ACHN (cell line): Measurements from ENCODE around the gene F7.

Experiments used
- DNase-seq: peaks from one replicate; pipeline ENCODE4 v3.0.0-alpha.2; 2015
- in situ Hi-C: cut with HindIII; loops from 2 replicates; pipeline ENCODE4 v1.10.0; 2017; ENCODE audit warnings: low sequenced_read_pairs, low pct_ligation_motif_present, low pct_unique_long_range_greater_than_20kb

The F7 gene

GRCh38 chr13:113143466-113144254, 38.1 kb downstream of the F7 start:
- in situ Hi-C loops, result no loop called here
- DNase-seq, result no peak

GRCh38 chr13:113144255-113144629, 38.7 kb downstream of the F7 start:
- in situ Hi-C loops, result no loop called here
- DNase-seq, result no peak

GRCh38 chr13:113145496-113145895, 39.9 kb downstream of the F7 start:
- DNase-seq, result no peak
- in situ Hi-C loops, result no loop called here

- no peak for DNase-seq
- in situ Hi-C loops, result no loop called here
Measured at GRCh38 chr13:113145911-113146598, 40.5 kb downstream of the F7 start.

- in situ Hi-C loops, result no loop called here
- no peak for DNase-seq
Measured at GRCh38 chr13:113146750-113147149, 41.2 kb downstream of the F7 start.

GRCh38 chr13:113147206-113147605, 41.6 kb downstream of the F7 start:
- in situ Hi-C loops, result no loop called here
- no peak for DNase-seq

- DNase-seq, result no peak
- in situ Hi-C loops, result no loop called here
Measured at GRCh38 chr13:113148407-113148806, 42.8 kb downstream of the F7 start.

GRCh38 chr13:113148940-113149503, 43.4 kb downstream of the F7 start:
- DNase-seq, result no peak
- in situ Hi-C loops, result no loop called here

GRCh38 chr13:113149711-113150549, 44.3 kb downstream of the F7 start:
- in situ Hi-C loops, result no loop called here
- no peak for DNase-seq

- no peak for DNase-seq
- in situ Hi-C loops, result no loop called here
Measured at GRCh38 chr13:113150550-113151365, 45.2 kb downstream of the F7 start.

GRCh38 chr13:113151745-113152690, 46.4 kb downstream of the F7 start:
- DNase-seq, result no peak
- in situ Hi-C loops, result no loop called here

GRCh38 chr13:113152691-113152983, 47.0 kb downstream of the F7 start:
- no peak for DNase-seq
- in situ Hi-C loops, result no loop called here

GRCh38 chr13:113152984-113153809, 47.6 kb downstream of the F7 start:
- no peak for DNase-seq
- in situ Hi-C loops, result no loop called here

- peak; percentile 53 for DNase-seq
- in situ Hi-C loops, result no loop called here
Measured at GRCh38 chr13:113153810-113154748, 48.5 kb downstream of the F7 start.

GRCh38 chr13:113155201-113155600, 49.6 kb downstream of the F7 start:
- no peak for DNase-seq
- in situ Hi-C loops, result no loop called here
